Measurements from ENCODE around the gene CFI.

The CFI gene

GRCh38 chr4:109729718-109730618, 71.8 kb downstream of the CFI start, which contains the start of gene PLA2G12A:
PLA2G12A (minus strand) TSS chr4:109730070; CDS start chr4:109729809, 261 bp downstream.
- peak; percentile 76 for DNase-seq

- DNase-seq: no peak
These were observed 72.6 kb downstream of the CFI start for GRCh38 chr4:109729117-109729717.

GRCh38 chr4:109728385-109728784, 73.4 kb downstream of the CFI start:
- no peak for DNase-seq

GRCh38 chr4:109723110-109723509, 78.7 kb downstream of the CFI start:
- DNase-seq: no peak

GRCh38 chr4:109722357-109722756, 79.4 kb downstream of the CFI start:
- no peak for DNase-seq

GRCh38 chr4:109721033-109721432, 80.8 kb downstream of the CFI start:
- DNase-seq: no peak

- no peak for DNase-seq
These were observed 82.2 kb downstream of the CFI start for GRCh38 chr4:109719604-109720003.

GRCh38 chr4:109718759-109719158, 83.0 kb downstream of the CFI start:
- no peak for DNase-seq

- no peak for DNase-seq
These were observed 88.3 kb downstream of the CFI start for GRCh38 chr4:109713500-109713899.

- DNase-seq: no peak
These were observed 92.8 kb downstream of the CFI start for GRCh38 chr4:109708990-109709389.

- no peak for DNase-seq
These were observed 93.4 kb downstream of the CFI start for GRCh38 chr4:109708435-109708834.

GRCh38 chr4:109703664-109704361, 98.0 kb downstream of the CFI start:
- no peak for DNase-seq

GRCh38 chr4:109702950-109703663, 98.7 kb downstream of the CFI start, which contains the start of gene CASP6:
CASP6 (minus strand) TSS chr4:109703445; CDS start chr4:109703395, 50 bp downstream.
- peak; percentile 73 for DNase-seq

GRCh38 chr4:109701566-109702410, 100.0 kb downstream of the CFI start:
- no peak for DNase-seq

GRCh38 chr4:109699553-109700225, 102.1 kb downstream of the CFI start:
- no peak for DNase-seq

GRCh38 chr4:109698656-109699055, 103.1 kb downstream of the CFI start:
- no peak for DNase-seq

- DNase-seq: no peak
These were observed 110.3 kb downstream of the CFI start for GRCh38 chr4:109691411-109691920.

Measured in activated naive CD4-positive, alpha-beta T cell treated with Interleukin-2 at 50 U/mL for 16 hours (primary cell).